ENCODE measurements around the gene CUL7. TPM values are rescaled to one million over a fixed set of nuclear protein-coding genes. Genes with fewer than 3 reads are reported as not detected.
"Not testable (repeated sequence)": the region's sequence is repeated elsewhere in the genome, so short reads cannot be mapped to it uniquely, and the experiment has no call there.

The CUL7 gene
- total RNA-seq, 1 experiment from 2014 or later: 16.5 TPM

- no peak for DNase-seq (ENCODE audit: low read depth)
These were observed 37.3 kb downstream of the CUL7 start for GRCh38 chr6:43016176-43016942.

- peak; percentile 37 for DNase-seq (ENCODE audit: low read depth)
These were observed 39.2 kb downstream of the CUL7 start for GRCh38 chr6:43014434-43014909.

- peak; percentile 100 for DNase-seq (ENCODE audit: low read depth)
These were observed 39.7 kb downstream of the CUL7 start, which contains the start of the genes KLHDC3 and MEA1 for GRCh38 chr6:43013843-43014433. TSS of gene KLHDC3 (plus strand) at chr6:43014249. CDS start at chr6:43017193, 2,944 bp downstream. TSS of gene MEA1 (minus strand) at chr6:43013946. CDS start at chr6:43013813, 133 bp downstream.

GRCh38 chr6:43013097-43013842 lies 40.4 kb downstream of the CUL7 start:
- peak; percentile 43 for DNase-seq (ENCODE audit: low read depth)

- no peak for DNase-seq (ENCODE audit: low read depth)
These were observed 41.3 kb downstream of the CUL7 start for GRCh38 chr6:43012364-43012763.

GRCh38 chr6:43011207-43011606 lies 42.4 kb downstream of the CUL7 start:
- no peak for DNase-seq (ENCODE audit: low read depth)

- DNase-seq (ENCODE audit: low read depth): peak; percentile 39
These were observed 44.5 kb downstream of the CUL7 start for GRCh38 chr6:43009124-43009523.

- DNase-seq (ENCODE audit: low read depth): no peak
These were observed 46.5 kb downstream of the CUL7 start for GRCh38 chr6:43007126-43007525.

GRCh38 chr6:43006251-43006650 lies 47.4 kb downstream of the CUL7 start:
- DNase-seq (ENCODE audit: low read depth): no peak

GRCh38 chr6:43005844-43006243 lies 47.8 kb downstream of the CUL7 start:
- DNase-seq (ENCODE audit: low read depth): no peak

- no peak for DNase-seq (ENCODE audit: low read depth)
These were observed 51.8 kb downstream of the CUL7 start for GRCh38 chr6:43001843-43002242.

GRCh38 chr6:42998205-42998604 lies 55.4 kb downstream of the CUL7 start:
- not testable (repeated sequence) for DNase-seq (ENCODE audit: low read depth)

- no peak for DNase-seq (ENCODE audit: low read depth)
These were observed 57.1 kb downstream of the CUL7 start for GRCh38 chr6:42996513-42996912.

- DNase-seq (ENCODE audit: low read depth): no peak
These were observed 60.2 kb downstream of the CUL7 start for GRCh38 chr6:42993445-42993844.

GRCh38 chr6:42989923-42990322 lies 63.7 kb downstream of the CUL7 start:
- DNase-seq (ENCODE audit: low read depth): no peak

- DNase-seq (ENCODE audit: low read depth): no peak
These were observed 65.1 kb downstream of the CUL7 start for GRCh38 chr6:42988486-42989020.

Other genes with a start within 250 kb of the CUL7 start
- gene RPL7L1, start 174.2 kb downstream of the CUL7 start, total RNA-seq (2014; rRNA removed; shearing (Covaris generic)): 142 and 157 TPM in 2 replicates
- gene PTCRA, start 137.8 kb downstream of the CUL7 start, total RNA-seq (2014; rRNA removed; shearing (Covaris generic)): not detected in 2 replicates
- gene CNPY3, start 124.4 kb downstream of the CUL7 start, total RNA-seq (2014; rRNA removed; shearing (Covaris generic)): 70.0 and 83.3 TPM in 2 replicates
- gene GNMT, start 93.1 kb downstream of the CUL7 start, total RNA-seq (2014; rRNA removed; shearing (Covaris generic)): 0.12 TPM in 1 of 2 replicates, not detected in the other
- 16.5 and 18.1 TPM in 2 replicates for gene PEX6, start 74.7 kb downstream of the CUL7 start, total RNA-seq (2014; rRNA removed; shearing (Covaris generic))
- 81.0 and 98.6 TPM in 2 replicates for gene PPP2R5D, start 69.3 kb downstream of the CUL7 start, total RNA-seq (2014; rRNA removed; shearing (Covaris generic))
- gene MEA1, start 39.9 kb downstream of the CUL7 start, total RNA-seq (2014; rRNA removed; shearing (Covaris generic)): 131 and 184 TPM in 2 replicates
- 69.3 and 89.0 TPM in 2 replicates for gene KLHDC3, start 39.6 kb downstream of the CUL7 start, total RNA-seq (2014; rRNA removed; shearing (Covaris generic))
- gene RRP36, start 32.2 kb downstream of the CUL7 start, total RNA-seq (2014; rRNA removed; shearing (Covaris generic)): 117 and 148 TPM in 2 replicates
- gene MRPL2, start 5.6 kb upstream of the CUL7 start, total RNA-seq (2014; rRNA removed; shearing (Covaris generic)): 50.0 and 54.3 TPM in 2 replicates
- 9.4 and 12.3 TPM in 2 replicates for gene KLC4, start 5.8 kb upstream of the CUL7 start, total RNA-seq (2014; rRNA removed; shearing (Covaris generic))
- 59.6 and 66.4 TPM in 2 replicates for gene PTK7, start 22.5 kb upstream of the CUL7 start, total RNA-seq (2014; rRNA removed; shearing (Covaris generic))
- 10.7 and 16.7 TPM in 2 replicates for gene SRF, start 117.4 kb upstream of the CUL7 start, total RNA-seq (2014; rRNA removed; shearing (Covaris generic))
- 6.6 and 9.9 TPM in 2 replicates for gene CUL9, start 128.3 kb upstream of the CUL7 start, total RNA-seq (2014; rRNA removed; shearing (Covaris generic))
- 50.3 and 74.5 TPM in 2 replicates for gene DNPH1, start 175.6 kb upstream of the CUL7 start, total RNA-seq (2014; rRNA removed; shearing (Covaris generic))
- not detected in 2 replicates for gene TTBK1, start 189.6 kb upstream of the CUL7 start, total RNA-seq (2014; rRNA removed; shearing (Covaris generic))
- gene SLC22A7, start 244.4 kb upstream of the CUL7 start, total RNA-seq (2014; rRNA removed; shearing (Covaris generic)): not detected in 2 replicates

Data from RPMI7951 (cell line).